GM04503 (cell line): Measurements from ENCODE around the gene SLC39A11.
"Not testable (repeated sequence)": the region's sequence is repeated elsewhere in the genome, so short reads cannot be mapped to it uniquely, and the experiment has no call there.

Source experiments
- DNase-seq: peaks from one replicate; pipeline ENCODE4 v3.0.0-alpha.2; 2012; ENCODE audit warnings: low read depth

SLC39A11 gene

DNA sequence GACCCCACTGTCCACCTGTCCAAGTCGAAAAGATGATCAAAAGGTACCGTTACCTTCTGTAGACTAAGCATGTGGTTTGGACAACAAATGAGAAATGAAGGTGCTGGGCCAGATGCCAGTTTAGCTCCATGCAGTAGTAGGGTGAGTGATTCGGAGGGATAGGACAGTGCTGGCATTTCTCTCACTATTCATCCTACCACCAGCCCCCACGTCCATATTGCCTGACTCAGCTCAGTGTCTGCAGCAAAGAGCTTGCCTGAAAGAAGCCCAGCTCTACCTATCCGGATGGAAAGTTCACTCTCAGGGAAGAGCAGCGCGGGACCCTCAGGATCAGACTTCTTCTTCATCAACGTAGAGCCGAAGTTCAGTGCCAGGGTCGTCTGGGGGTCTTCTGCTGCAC is 145.0 kb downstream of the SLC39A11 start:
- DNase-seq, result no peak

DNA sequence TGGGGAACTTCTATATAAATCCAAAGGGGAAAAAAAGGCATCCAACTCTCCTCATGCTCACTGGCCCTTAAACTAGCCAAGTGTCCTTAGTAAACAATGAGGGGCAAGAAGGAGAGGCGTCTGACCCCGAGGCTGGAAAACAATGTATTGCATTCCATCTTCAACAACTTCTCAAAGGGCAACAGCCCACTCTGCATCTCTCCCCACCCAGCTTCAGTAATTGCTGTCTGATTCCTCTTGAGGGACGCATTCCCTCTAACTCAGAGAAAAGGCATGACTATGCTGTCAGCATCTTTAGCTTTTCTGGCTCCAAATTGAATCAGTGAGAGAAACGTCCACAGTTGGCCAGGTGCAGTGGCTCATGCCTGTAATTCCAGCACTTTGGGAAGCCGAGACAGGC is 145.8 kb downstream of the SLC39A11 start:
- DNase-seq, result no peak

DNA sequence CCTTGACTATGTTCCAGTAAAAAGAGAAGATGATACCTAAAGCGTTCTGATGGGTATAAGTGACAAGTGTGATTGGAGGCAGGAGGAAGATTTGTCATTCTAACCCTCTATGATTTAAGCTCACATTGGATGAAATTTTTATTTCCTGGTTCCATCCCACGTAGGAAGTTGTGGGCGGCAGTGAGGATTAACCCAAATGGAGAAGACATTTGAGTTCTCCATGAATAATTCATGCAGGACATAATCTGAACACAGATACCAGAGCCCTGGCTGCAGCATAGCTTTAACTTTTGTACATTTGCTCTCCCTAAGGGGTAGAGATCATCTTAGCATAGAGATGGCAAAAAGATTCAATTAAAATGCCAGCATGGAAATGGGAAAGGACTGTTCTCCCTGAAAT is 146.3 kb downstream of the SLC39A11 start:
- DNase-seq, result no peak

DNA sequence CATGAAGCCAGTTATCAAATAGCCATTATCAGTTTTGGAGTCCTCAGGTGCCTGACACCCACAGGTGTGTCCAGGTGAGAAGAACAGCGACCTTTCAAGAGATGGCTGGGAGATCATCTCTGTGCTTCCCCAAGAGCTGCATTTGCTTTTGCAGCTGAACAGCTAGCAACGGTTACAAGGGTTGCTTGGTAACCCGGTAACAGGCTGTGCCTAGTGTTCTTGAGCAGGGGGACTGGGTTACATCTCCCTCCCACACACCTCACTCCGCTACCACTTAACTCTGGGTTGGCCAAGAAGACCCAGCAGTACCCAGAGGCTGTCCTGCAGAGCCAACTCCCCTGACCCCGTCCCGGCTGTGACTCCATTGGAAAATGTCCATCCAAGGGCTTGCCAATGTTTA is 147.0 kb downstream of the SLC39A11 start:
- no peak for DNase-seq

DNA sequence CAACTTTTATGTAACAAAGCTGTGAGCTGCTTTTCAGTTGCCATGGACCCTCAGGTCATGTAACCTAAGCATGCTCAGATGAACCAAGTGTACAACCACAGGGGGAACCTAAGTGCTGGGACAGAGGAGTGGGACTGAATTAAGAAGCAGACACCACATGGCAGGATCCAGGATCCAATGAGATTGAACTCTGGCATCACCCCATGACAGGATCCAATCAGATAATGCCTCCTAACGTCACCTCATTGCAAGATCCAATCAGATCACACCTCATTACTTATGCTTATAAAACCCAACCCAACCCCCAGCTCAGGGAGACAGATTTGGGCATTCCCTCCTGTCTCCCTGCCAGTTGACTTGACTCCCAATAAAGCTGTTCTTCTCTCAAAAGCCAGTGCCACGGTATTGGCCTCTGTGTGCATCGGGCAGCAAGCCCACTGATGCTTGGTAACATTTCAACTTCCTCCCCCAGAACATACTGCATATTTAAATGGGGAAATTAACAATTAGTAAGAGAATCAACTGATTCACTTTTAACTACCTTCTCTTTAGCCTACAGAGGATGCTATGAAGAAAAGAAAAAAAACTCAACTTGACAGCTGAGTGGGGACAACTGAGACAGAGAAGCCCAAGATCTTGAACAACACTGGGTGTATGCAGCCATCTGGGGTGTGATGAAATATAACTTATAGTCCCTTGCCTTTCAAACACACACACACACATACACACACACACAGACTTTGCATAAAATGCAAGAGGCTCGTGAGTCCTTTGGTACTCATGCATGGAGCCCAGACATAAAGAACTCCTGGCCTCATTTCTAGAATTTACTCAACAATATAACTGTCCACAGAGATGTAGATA is 148.4 kb downstream of the SLC39A11 start:
- no peak for DNase-seq

DNA sequence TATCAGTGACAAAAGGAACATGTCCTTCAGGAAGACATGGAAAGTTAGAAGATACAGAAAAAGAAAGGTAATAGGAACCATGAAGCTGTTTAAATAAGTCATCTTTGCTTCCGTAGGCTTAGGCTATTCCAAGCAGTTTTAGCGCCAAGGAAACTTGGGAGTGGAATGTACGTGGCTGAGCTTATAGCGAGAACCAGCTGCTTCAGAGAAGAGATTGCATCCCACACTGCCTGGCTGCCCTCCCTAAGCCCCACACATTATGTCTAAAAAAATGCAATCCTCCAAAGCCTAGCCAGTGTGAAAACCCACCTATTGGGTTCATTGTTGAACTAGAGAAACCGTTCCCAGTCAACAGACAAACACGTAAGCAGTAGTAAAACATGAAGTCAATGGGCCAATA is 149.9 kb downstream of the SLC39A11 start:
- no peak for DNase-seq

DNA sequence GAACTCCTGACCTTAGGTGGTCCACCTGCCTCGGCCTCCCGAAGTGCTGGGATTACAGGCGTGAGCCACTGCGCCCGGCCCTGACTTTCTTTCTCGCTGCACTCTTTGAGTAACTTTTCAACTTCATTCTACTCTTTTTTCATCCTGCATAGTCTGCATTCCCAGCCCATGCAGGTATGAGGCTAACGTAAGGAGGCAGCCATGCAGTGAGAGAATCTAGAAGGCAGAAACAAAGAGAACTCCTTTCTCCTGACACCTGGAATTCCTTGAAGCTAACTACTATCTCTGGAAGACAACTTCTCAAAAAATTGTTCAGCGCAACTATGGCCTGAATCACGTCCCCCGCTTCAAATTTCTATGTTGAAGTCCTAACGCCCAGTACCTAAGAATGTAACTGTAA is 152.0 kb downstream of the SLC39A11 start:
- no peak for DNase-seq

DNA sequence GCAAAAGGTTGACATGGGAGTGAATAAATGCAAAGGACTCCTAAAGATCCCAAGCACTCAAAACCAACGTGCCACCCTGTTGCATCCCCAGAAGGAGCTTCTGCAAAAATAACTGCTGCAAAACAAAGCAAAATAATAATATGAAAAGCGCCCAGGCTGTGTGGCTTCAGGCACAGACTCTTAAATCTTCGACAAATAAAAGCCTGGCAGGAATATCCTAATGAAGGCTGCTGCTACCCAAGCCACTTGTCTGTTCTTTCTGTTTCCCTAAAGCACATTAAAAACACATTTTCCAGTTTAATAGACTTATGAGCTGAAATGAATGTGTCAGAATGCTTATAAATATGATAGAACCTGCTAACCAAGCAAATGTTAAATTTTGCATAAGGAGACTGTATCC is 154.0 kb downstream of the SLC39A11 start:
- no peak for DNase-seq

DNA sequence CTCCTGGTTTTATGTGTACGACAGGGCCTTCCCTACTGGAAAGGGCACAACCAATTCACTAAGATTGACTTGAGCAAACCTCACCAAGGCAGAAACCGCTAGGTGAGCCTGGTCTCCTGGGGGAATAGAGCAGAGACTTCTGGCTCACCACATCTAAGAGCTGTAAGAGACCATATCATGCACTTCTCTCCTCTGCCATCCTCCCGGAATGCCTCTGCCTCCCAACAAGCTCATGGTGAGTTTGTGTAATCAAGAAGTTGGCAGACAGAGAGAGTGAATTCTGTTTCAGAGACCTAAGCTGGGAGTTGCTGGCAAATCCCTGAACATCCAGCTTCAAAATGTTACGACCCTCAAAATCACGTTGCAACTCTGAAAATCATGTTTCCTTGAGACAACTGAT is 154.8 kb downstream of the SLC39A11 start:
- no peak for DNase-seq

DNA sequence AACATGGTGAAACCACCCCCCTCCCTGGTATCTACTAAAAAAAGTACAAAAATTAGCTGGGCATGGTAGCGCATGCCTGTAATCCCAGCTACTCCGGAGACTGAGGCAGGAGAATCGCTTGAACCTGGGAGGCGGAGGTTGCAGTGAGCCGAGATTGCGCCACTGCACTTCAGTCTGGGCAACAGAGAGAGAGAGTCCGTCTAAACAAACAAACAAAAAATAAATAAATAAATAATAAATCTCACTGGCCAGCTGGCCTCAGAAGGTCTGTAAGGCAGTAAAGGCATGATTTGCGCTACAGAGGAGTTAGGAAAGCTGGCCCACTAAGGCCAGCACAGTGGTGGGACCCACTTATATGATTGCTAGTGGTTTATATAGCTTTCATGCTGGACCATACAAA is 155.2 kb downstream of the SLC39A11 start:
- DNase-seq, result not testable (repeated sequence)

DNA sequence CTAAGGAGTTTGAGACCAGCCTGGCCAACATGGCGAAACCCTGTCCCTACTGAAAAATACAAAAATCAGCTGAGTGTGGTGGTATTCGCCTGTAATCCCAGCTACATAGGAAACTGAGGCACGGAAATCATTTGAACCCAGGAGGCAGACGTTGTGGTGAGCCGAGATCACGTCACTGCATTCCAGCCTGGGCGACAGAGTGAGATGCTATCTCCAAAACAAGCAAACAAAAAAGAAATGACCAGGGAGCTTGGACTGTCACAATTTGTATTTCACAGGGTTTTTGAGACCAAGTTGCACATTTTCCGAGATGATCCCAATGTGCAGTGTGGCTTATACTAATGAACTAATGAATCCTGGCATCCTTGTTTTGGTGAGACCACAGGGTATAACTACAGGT is 156.5 kb downstream of the SLC39A11 start:
- no peak for DNase-seq

DNA sequence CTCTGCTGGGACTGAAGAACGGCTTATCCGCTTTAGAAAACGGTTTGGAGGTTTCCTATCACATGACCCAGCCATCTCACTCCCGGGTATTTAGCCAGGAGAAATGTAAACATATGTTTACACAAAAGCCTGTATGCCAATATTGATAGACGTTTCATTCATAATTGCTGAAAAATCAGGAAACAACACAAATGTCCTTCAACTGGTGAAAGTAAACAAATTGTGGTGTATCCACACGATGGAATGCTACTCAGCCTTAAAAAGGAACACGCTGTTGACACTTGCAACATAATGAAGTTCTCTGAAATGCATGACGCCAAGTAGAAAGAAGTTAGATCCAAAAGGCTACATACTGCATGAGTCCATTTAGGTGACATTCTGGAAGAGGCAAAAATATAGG is 157.6 kb downstream of the SLC39A11 start:
- DNase-seq, result no peak

DNA sequence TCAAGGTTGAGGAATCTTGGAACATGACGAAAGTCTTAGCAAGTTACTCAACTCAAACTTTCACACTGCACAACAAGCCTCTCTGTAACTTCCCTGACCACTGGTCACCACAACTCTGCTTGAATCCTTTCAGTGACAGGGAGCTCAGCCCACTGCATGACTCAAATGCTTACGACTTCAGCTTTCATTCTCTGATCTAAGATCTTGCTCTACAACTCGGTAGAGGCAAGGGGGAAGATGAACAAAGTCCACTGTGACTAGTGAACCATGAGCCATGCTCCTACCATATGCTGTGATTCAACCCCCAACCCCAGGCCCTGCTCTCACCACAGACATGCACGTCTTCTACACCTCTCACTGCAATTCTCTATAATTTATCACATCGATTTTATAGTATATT is 160.9 kb downstream of the SLC39A11 start:
- DNase-seq, result no peak

DNA sequence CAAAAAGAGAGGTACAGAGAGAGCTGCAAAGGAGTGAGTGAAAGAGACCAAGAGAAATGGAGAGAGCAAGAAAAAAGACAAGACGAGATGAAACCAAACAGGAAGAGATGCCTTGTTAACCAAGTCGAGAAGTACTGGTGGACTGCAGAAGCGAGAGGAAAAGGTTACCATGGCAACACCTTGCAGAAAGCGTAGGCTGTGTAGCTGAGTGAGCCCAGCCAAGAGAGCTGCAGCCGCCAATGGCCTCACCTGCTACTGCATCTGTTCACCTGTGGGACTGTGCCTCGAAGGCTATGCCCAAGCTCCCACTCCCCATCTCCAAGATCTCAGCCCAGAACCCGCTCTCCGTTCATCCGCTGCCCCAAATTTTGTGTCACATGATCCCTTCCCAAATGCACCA is 161.3 kb downstream of the SLC39A11 start:
- DNase-seq, result no peak

DNA sequence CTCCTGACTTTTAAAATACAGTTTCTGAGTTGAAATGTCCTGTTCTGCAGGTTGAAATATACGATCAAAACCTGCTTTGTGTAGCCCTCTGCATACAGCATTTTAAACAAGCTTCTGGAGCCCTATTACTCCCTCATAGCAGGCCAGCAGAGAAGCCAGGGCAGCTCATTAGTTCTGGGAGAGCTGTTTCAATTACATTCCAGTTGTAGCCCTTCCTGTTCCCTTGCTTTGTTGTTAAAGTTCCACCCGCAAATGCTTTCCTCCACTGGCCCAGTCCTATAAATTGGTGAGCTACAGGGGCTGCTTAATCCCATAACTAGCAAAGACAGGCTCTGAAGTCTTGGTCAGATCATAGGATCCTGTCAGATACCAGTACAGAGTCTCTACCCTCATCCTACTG is 162.5 kb downstream of the SLC39A11 start:
- DNase-seq, result no peak

DNA sequence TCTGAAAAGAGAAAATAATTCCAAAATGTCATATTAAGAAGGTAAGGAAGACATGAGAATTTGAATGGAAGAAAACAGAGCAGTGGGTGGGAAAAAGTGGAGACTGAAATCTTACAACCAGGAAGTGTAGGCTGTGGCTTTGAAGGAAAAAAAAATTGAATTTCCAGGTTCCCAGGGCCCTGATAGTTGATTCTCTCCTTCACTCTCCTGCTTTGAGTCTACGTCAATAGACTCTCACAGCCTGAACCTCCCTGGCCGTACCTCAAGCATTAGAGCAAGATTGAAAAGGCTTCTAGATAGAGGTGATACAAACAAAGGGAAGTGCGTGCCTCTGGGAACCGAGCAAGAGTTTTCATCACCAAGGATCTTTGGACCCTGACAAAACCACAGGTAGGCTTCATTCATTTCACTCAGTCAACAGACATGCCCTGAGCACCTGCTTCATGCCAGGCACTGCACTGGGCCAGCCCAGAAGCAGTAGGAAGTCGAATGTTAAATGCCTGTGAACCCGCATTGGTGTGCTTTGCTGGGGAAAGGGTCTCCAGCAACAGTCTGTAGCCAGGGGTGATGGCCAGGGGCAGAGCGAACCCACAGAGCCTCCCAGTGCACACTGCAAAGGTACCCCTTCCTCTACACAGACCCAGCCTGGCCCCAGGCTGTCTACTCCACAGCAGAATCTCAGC is 163.9 kb downstream of the SLC39A11 start:
- no peak for DNase-seq

DNA sequence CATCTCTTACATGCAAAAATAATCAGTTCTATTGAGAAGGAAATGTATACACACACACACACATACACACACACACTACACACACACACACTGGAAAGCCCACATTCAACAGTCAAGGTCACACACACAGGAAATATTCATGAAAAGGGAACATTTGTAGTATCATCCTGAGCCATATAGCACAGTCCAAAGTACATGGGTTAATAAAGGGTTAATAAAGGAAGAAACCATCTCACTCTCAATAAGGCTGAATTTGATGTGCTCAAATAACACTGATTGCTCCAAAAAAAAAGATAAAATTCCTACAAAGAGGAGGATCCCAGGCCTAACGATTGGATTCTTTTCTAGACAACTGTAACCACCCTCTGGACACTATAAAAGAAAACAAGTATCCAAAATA is 164.7 kb downstream of the SLC39A11 start:
- no peak for DNase-seq

DNA sequence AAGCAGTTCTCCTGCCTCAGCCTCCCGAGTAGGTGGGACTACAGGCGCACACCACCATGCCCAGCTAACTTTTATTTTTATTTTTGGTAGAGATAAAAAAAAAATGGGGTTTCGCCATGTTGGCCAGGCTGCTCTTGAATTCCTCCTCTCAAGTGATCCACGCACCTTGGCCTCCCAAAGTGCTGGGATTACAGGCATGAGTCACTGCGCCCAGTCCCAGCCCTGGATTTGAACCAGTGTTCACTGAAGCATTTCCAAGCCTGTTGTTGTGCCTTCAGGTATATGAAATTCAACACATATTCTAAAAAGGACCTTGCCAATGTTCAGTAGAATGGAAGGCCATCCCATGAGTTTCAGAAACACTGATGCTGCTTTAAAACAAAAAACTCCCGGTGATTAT is 165.3 kb downstream of the SLC39A11 start:
- no peak for DNase-seq

DNA sequence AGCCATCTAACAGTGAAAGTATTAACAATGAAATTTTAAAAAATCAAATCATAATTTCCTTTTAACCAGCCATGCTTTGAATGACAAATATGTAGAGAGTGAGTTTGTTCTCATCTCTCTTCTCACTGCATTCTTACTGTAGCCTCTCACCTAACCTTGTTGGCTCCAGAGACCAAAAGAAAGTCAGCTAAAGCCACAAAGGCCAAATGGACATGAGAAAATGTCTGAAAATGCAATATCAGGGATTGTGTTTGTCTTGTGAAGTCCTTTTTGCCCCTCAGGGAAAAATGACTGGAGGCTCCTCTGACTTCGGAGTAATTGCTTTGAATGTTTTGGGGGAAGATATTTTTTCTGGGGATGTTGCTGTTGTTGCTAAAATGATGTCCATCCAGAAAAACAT is 166.3 kb downstream of the SLC39A11 start:
- no peak for DNase-seq

DNA sequence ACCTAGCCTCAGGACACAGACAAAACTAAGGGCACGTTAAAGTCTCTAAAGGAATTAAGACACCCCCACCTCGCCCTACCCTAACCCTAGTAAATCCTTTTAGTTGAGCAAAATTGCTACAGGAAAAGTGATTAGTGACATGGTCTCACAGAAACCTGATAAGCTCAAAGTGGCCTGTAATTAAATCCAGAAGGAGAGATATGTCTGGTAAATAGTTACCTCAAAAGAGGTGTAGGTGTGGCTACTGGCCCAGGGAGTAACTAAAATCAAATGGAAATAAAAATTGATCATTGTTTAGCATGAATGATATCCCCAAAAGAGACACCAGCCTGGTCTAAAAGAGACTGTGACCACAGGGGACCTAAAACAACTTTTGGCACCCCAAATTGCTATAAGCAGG is 168.3 kb downstream of the SLC39A11 start:
- no peak for DNase-seq

DNA sequence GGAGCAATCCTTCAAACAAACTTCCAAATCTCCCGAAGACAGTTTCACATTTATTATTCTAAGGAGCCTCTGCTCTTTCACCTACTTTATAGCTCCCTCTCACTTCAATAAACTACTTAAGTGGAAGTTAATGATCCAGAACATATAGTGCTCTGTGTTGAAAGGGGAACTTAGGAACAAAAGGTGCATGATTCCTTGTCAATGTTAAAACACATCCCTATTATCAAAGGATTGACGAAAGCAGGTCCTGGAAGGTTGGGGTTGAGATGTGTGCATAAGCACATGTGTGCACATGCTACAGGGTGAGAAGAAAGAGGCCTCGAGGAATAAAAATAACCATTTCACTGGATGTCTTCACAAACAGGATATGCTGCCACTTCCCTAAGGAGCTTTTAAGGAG is 170.3 kb downstream of the SLC39A11 start:
- no peak for DNase-seq

DNA sequence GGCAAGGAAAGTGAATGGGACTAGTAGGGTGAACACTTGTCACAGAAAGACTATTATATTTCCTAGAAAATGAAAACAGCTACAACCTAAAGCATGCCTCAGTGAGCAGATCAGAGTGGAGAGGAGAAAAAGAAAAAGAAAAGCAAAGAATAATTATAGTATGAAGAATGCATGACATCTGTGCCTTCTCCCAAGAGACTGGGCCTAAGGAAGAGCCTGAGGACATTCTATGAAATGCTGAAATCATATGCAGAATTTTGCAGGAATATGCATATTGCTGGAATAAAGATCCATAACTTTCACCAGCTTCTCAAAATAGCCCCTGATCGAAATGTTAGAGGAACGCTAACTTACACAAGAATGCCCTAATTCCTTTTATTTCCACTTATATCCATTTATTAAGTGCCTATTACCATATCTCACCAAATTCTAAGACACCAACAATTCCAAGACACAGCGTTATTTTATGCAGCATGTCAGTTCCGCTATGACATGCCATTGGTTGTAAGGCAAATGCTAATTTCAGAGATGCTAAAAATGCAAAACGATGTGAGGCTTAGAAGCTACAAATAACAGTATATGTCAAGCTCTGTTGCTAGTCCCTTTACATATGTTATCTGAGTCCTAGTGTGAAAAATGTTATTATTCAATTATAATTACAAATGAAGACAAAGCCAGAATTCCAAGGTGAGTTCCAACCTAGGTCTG is 171.0 kb downstream of the SLC39A11 start:
- DNase-seq, result no peak

DNA sequence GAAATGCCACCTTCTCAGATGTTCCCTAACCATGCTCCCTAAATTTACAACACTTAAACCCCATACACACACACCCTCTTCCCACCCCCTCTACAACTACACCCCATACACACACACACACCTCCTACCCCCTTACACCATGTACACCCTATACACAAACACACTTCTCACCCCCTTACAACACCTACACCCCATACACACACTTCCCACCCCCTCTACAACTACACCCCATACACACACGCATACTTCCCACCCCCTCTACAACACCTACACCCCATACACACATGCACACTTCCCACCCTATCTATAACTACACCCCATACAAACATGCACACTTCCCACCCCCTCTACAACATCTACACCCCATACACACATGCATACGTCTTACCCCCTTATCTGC is 172.0 kb downstream of the SLC39A11 start:
- no peak for DNase-seq
